ENCODE measurements around the gene SUSD6.
A peak's percentile ranks its signal among the peaks of the same experiment; 100 is the strongest.
"Not testable (repeated sequence)": the region's sequence is repeated elsewhere in the genome, so short reads cannot be mapped to it uniquely, and the experiment has no call there.

Gene SUSD6

GRCh38 chr14:69711881-69712560 lies 100.6 kb downstream of the SUSD6 start:
- no peak for DNase-seq (ENCODE audit: low read depth)
- no peak overlapping the region for H3K4me3 ChIP-seq (ENCODE audit: control insufficient read depth, low read depth, low read length)
- TF ChIP-seq, protein P1, sequence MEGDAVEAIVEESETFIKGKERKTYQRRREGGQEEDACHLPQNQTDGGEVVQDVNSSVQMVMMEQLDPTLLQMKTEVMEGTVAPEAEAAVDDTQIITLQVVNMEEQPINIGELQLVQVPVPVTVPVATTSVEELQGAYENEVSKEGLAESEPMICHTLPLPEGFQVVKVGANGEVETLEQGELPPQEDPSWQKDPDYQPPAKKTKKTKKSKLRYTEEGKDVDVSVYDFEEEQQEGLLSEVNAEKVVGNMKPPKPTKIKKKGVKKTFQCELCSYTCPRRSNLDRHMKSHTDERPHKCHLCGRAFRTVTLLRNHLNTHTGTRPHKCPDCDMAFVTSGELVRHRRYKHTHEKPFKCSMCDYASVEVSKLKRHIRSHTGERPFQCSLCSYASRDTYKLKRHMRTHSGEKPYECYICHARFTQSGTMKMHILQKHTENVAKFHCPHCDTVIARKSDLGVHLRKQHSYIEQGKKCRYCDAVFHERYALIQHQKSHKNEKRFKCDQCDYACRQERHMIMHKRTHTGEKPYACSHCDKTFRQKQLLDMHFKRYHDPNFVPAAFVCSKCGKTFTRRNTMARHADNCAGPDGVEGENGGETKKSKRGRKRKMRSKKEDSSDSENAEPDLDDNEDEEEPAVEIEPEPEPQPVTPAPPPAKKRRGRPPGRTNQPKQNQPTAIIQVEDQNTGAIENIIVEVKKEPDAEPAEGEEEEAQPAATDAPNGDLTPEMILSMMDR (IDR thresholded peaks at IDR 0.05; ENCODE audit: control insufficient read depth, insufficient read depth, low read depth, low read length, missing control alignments) = no peak

GRCh38 chr14:69712599-69713088 lies 101.2 kb downstream of the SUSD6 start:
- no peak for DNase-seq (ENCODE audit: low read depth)
- H3K4me3 ChIP-seq (ENCODE audit: control insufficient read depth, low read depth, low read length) = no peak overlapping the region
- TF ChIP-seq, protein P1 (IDR thresholded peaks at IDR 0.05; ENCODE audit: control insufficient read depth, insufficient read depth, low read depth, low read length, missing control alignments) = no peak

DNA sequence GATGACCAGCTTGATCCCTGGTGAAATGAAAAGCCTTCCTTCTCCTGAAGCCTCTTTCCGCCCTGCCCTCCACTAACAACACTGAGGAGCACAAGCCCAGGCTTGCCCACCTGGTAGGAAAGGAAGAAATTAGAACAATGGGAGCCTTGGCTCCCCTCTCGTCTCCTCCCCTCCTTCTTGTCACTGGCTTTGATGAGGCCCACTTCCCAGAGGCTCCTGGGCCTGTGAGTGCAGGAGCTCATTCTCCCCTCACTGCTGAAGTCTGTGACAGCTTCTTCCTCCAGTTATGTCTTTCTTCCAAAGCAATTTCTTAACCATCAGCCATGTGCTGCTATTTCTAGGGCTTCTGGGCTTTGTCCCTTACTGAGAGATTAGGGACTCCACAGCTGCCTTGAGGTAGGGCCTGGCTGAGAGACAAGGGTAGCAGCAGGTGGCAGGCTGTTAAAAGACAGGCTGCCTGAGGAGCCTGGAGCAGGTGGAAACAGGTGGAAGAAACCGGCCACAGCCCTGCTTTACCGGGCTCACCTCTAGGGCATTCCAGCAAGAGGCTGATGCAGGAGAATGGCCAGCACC lies 101.9 kb downstream of the SUSD6 start:
- H3K4me3 ChIP-seq (ENCODE audit: control insufficient read depth, low read depth, low read length) = no peak overlapping the region
- TF ChIP-seq, protein P1 (IDR thresholded peaks at IDR 0.05; ENCODE audit: control insufficient read depth, insufficient read depth, low read depth, low read length, missing control alignments) = no peak
- no peak for DNase-seq (ENCODE audit: low read depth)

DNA sequence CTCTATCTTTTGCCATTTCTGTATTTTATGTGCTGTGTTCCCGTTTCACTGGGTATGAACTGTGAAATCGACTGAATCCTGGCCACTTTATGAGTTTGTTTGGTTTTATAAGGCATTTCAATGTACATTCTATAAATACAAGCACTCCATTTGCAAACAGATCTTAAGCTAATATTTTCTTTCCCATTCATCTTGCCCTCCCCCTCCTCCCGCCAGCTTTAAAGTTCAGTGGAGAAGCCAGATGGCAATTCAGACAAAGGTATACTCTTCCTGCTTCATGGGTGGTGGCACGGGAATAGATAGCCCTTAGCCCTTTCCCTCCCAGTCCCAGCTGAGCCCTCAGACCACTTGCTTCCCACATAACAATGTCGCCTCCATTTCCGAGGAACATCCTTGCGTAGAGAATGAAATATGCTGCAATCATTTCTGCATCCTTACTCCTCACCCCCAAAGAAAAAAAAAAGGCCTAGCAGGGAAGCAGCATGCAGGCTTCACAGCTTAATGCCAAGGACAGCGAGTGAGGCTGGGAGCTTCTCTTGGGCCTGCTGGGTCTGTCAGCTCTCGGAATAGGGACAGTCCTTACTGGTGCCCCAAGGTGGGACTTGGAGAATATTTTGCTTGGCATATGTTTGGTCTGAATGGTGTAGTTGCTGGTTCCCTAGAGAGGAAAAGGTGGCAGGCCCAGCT lies 102.7 kb downstream of the SUSD6 start:
- DNase-seq (ENCODE audit: low read depth) = no peak
- H3K4me3 ChIP-seq (ENCODE audit: control insufficient read depth, low read depth, low read length) = no peak overlapping the region
- TF ChIP-seq, protein P1 (IDR thresholded peaks at IDR 0.05; ENCODE audit: control insufficient read depth, insufficient read depth, low read depth, low read length, missing control alignments) = no peak

GRCh38 chr14:69715725-69716477 lies 104.5 kb downstream of the SUSD6 start:
- DNase-seq (ENCODE audit: low read depth) = peak; percentile 57
- TF ChIP-seq, protein P1 (IDR thresholded peaks at IDR 0.05; ENCODE audit: control insufficient read depth, insufficient read depth, low read depth, low read length, missing control alignments) = no peak
- no peak overlapping the region for H3K4me3 ChIP-seq (ENCODE audit: control insufficient read depth, low read depth, low read length)

DNA sequence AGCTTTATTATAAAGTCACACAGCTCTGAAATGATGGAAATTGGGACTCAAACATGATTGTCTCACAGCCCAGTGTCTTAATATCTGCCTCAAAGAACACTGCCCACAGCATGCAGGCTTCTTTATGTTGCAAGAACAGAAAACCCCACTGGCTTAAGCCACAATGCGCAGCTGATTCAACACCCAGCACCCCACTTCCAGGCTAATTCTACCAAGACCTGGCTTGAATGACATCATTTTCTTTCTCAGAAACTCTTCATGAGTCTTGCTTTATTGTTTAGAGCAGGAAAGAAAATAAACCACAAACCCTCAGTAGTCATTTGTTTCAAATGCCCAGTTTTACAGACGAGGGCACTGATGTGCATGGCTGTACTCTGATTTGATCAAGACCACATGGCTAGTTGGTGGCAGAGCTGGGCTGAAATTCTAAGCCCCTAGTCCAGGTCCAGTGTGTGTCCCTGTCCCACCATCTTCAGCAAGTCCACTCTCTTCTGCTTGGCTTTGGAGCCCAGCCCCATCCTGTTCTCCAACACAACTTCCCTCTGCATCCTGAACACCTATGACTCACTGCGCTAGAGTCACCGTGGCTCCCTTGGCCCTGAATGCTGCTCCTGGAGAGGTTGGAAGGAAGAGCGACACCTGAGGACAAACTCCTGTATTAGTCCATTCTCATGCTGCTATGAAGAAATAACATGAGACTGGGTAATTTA lies 105.2 kb downstream of the SUSD6 start:
- DNase-seq (ENCODE audit: low read depth) = peak; percentile 93
- TF ChIP-seq, protein P1 (IDR thresholded peaks at IDR 0.05; ENCODE audit: control insufficient read depth, insufficient read depth, low read depth, low read length, missing control alignments) = peak; percentile 5
- H3K4me3 ChIP-seq (ENCODE audit: control insufficient read depth, low read depth, low read length) = no peak overlapping the region

DNA sequence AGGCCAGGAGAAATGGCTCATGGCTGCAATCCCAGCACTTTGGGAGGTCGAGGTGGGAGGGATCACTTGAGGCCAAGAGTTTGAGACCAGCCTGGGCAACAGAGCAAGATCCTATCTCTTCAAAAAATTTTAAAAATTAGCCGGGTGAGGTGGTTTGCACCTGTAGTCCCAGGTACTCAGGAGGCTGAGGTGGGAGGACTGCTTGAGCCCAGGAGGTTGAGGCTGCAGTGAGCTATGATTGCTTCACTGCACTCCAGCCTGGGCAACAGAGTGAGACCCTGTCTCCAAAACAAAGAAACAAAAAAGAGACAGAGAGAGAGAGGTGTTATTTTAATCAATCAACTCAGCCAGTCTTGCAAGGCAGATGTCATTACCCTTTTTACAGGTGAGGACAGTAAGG lies 107.2 kb downstream of the SUSD6 start:
- not testable (repeated sequence) for H3K4me3 ChIP-seq (ENCODE audit: control insufficient read depth, low read depth, low read length); DNase-seq (ENCODE audit: low read depth)
